Keratinocyte (primary cell): ENCODE results near the gene PHAF1. TPM values are rescaled to one million over a fixed set of nuclear protein-coding genes. Genes with fewer than 3 reads are reported as not detected.

Experiments
- DNase-seq: peaks from one replicate; pipeline ENCODE4 v3.0.0-alpha.2; 2011; ENCODE audit warnings: low read depth, missing footprints, low spot score
- FAIRE-seq: peaks from 2 replicates; lab custom pipeline; 2011; peaks lifted over from hg19 to GRCh38; lab: Jason Lieb, UNC
- H2AFZ ChIP-seq: 2 replicates; pipeline ENCODE4 v1.6.0; 2012; ENCODE audit warnings: low read length, control low read depth, inconsistent platforms; ENCODE audit not compliant: control insufficient read depth
- H3K27ac ChIP-seq: 2 replicates; pipeline ENCODE4 v1.5.1; 2011; ENCODE audit warnings: low read length; ENCODE audit not compliant: control insufficient read depth, insufficient read depth
- H3K27me3 ChIP-seq: 3 replicates; pipeline ENCODE4 v1.6.0; 2011; ENCODE audit warnings: low read length; ENCODE audit not compliant: control insufficient read depth, insufficient read depth; ENCODE audit errors: extremely low read depth
- H3K36me3 ChIP-seq, 2 experiments: 2 replicates in 1 of 2; 3 replicates in 1 of 2; pipeline ENCODE4 v1.5.1; 2011; ENCODE audit warnings: low read length in 2 of 2, mild to moderate bottlenecking in 1 of 2; ENCODE audit not compliant: control insufficient read depth in 2 of 2, insufficient read depth in 2 of 2; ENCODE audit errors: extremely low read depth in 1 of 2
- H3K4me1 ChIP-seq: 3 replicates; pipeline ENCODE4 v1.5.1; 2011; ENCODE audit warnings: low read length; ENCODE audit not compliant: control insufficient read depth, insufficient read depth; ENCODE audit errors: extremely low read depth
- H3K4me2 ChIP-seq: 3 replicates; pipeline ENCODE4 v1.6.0; 2011; ENCODE audit warnings: low read depth, low read length; ENCODE audit not compliant: control insufficient read depth, insufficient read depth; ENCODE audit errors: extremely low read depth
- H3K4me3 ChIP-seq, 3 experiments: fragments of 200-600 bp in 1 of 3; sonication (generic) in 1 of 3; 2 replicates in 2 of 3; 3 replicates in 1 of 3; pipeline ENCODE4 v1.5.1; 2011 to 2016; ENCODE audit warnings: low read length in 3 of 3, mild to moderate bottlenecking in 3 of 3, control low read depth in 2 of 3, inconsistent platforms in 1 of 3, low read depth in 1 of 3, mixed read lengths in 1 of 3, mixed run types in 1 of 3, moderate library complexity in 1 of 3; ENCODE audit not compliant: control insufficient read depth in 2 of 3, insufficient read depth in 2 of 3; ENCODE audit errors: extremely low read depth in 1 of 3
- H3K79me2 ChIP-seq: 2 replicates; pipeline ENCODE4 v1.6.0; 2012; ENCODE audit warnings: low read length; ENCODE audit not compliant: control insufficient read depth, insufficient read depth
- H3K9ac ChIP-seq: 3 replicates; pipeline ENCODE4 v1.6.0; 2011; ENCODE audit warnings: low read length; ENCODE audit not compliant: control insufficient read depth, insufficient read depth; ENCODE audit errors: extremely low read depth
- H3K9me1 ChIP-seq: 3 replicates; pipeline ENCODE4 v1.6.0; 2011; ENCODE audit warnings: low read length; ENCODE audit not compliant: control insufficient read depth, insufficient read depth; ENCODE audit errors: extremely low read depth
- H3K9me3 ChIP-seq: 2 replicates; pipeline ENCODE4 v1.5.1; 2012; ENCODE audit warnings: low read depth, low read length; ENCODE audit not compliant: control insufficient read depth
- H4K20me1 ChIP-seq: 3 replicates; pipeline ENCODE4 v1.6.0; 2011; ENCODE audit warnings: low read length; ENCODE audit not compliant: control insufficient read depth, insufficient read depth; ENCODE audit errors: extremely low read depth
- CTCF ChIP-seq, 3 experiments: IDR thresholded peaks in 1 of 3; conservative IDR thresholded peaks in 1 of 3; optimal IDR thresholded peaks in 1 of 3; 2 replicates in 2 of 3; 3 replicates in 1 of 3; pipeline versions ENCODE3 to v1.5.1; 2011; ENCODE audit warnings: low read length in 3 of 3, mild to moderate bottlenecking in 3 of 3, moderate library complexity in 2 of 3, control low read depth in 1 of 3, inconsistent platforms in 1 of 3; ENCODE audit not compliant: insufficient read depth in 2 of 3; ENCODE audit errors: extremely low read depth in 1 of 3
- EZH2 ChIP-seq: IDR thresholded peaks from one replicate; pipeline ENCODE4 v1.6.1; 2012; ENCODE audit warnings: inconsistent platforms, mild to moderate bottlenecking, low read length, moderate library complexity
- dilution Hi-C: fragments of 300-500 bp; cut with MboI; formaldehyde crosslinking; loops from one replicate; pipeline ENCODE4 v1.7.0; 2020; ENCODE audit warnings: low sequenced_read_pairs; ENCODE audit not compliant: extremely low pct_ligation_motif_present
- polyA plus RNA-seq, 5 experiments: library from polyadenylated mRNA; depleted of rRNA in 3 of 5; stranded (reverse) in 3 of 5; stranded (forward) in 1 of 5; unstranded in 1 of 5; fragments of >200 nt; gene quantifications; 1 replicate in 1 of 5; 2 replicates in 3 of 5; 3 replicates in 1 of 5; pipeline versions ENCODE4 v1.2.1 to v1.2.3, GENCODE V29; 2011 to 2012; ENCODE audit warnings: missing spikeins in 2 of 5, low read depth in 1 of 5, low replicate concordance in 1 of 5

PHAF1 gene
- polyA plus RNA-seq, 1 donor (not counting 4 experiments of a cell fraction or from before 2014, with no cell fraction given), result 26.7 TPM

GRCh38 chr16:67155295-67156142, 45.8 kb downstream of the PHAF1 start:
- Histone ChIP-seq H3K27me3 (no peaks in the 10 kb centered on the region), H2AFZ (no peak overlapping the region), H3K9me3 (no peaks in the 10 kb centered on the region), H3K4me1 (peaks cover 11% of the 10 kb centered on the region), H3K9ac (no peak overlapping the region), H3K9me1 (peaks cover 3% of the 10 kb centered on the region), H3K4me3 (no peak overlapping the region), H3K36me3 (peaks cover 0 to 5% of the 10 kb centered on the region in 2 experiments), H3K79me2 (no peaks in the 10 kb centered on the region), H4K20me1 (peaks cover 7% of the 10 kb centered on the region), H3K27ac (no peak overlapping the region), H3K4me2 (peak overlapping the region; percentile 41)
- FAIRE-seq, result no peak
- no peak for DNase-seq
- TF ChIP-seq CTCF (optimal IDR thresholded peaks at IDR 0.05 in 1 of 3, IDR thresholded peaks at IDR 0.05 in 1 of 3, conservative IDR thresholded peaks at IDR 0.05 in 1 of 3; ENCODE audit: extremely low read depth in 1 of 3, insufficient read depth in 2 of 3, low read length in 3 of 3), result peak; percentile 65 to 93 (median 89)
- TF ChIP-seq EZH2, result no peak
- dilution Hi-C loops, result no loop called here

- H3K9me3 ChIP-seq, result no peaks in the 10 kb centered on the region
- peaks cover 0 to 5% of the 10 kb centered on the region in 2 experiments for H3K36me3 ChIP-seq
- FAIRE-seq (no peak), DNase-seq (no peak)
- H3K27ac ChIP-seq, result no peak overlapping the region
- H4K20me1 ChIP-seq, result peaks cover 7% of the 10 kb centered on the region
- H3K79me2 ChIP-seq, result no peaks in the 10 kb centered on the region
- dilution Hi-C loops, result no loop called here
- H3K4me2 ChIP-seq, result no peak overlapping the region
- H3K9ac ChIP-seq, result no peak overlapping the region
- H3K9me1 ChIP-seq, result peaks cover 3% of the 10 kb centered on the region
- no peak overlapping the region for H2AFZ ChIP-seq
- no peak for TF ChIP-seq EZH2
- TF ChIP-seq CTCF (optimal IDR thresholded peaks at IDR 0.05 in 1 of 3, IDR thresholded peaks at IDR 0.05 in 1 of 3, conservative IDR thresholded peaks at IDR 0.05 in 1 of 3; ENCODE audit: extremely low read depth in 1 of 3, insufficient read depth in 2 of 3, low read length in 3 of 3), result no peak
- peaks cover 13% of the 10 kb centered on the region for H3K4me1 ChIP-seq
- H3K4me3 ChIP-seq, result no peak overlapping the region
- H3K27me3 ChIP-seq, result no peaks in the 10 kb centered on the region
Measured at GRCh38 chr16:67156143-67156844, 46.6 kb downstream of the PHAF1 start.
